Panc1 (cell line): Measurements from ENCODE around the gene GTSE1. TPM values are rescaled to one million over a fixed set of nuclear protein-coding genes. Genes with fewer than 3 reads are reported as not detected.

Experiments used
- ATAC-seq: fragments of 200-7000 bp; cut with Tn5 transposase; 2 replicates; pipeline ENCODE4 v1.9.1; 2020; ENCODE audit warnings: mild to moderate bottlenecking, moderate library complexity
- BruUV-seq: library from RNA; stranded (reverse); fragments of 400-500 nt; replicated peaks from 2 replicates; lab custom pipeline; 2021; lab: Mats Ljungman, UMichigan
- CTCF ChIA-PET: fragments of 300-600 bp; sonication (Branson Sonifier 250); formaldehyde crosslinking; loops from one replicate; lab custom pipeline; 2022; ENCODE audit warnings: antibody characterized with exemption; lab: Charles Lee
- POLR2A ChIA-PET: fragments of 300-600 bp; sonication (Branson Sonifier 250); formaldehyde crosslinking; loops from one replicate; lab custom pipeline; 2022; ENCODE audit warnings: antibody characterized with exemption; lab: Charles Lee
- DNase-seq: peaks from one replicate; pipeline ENCODE4 v3.0.0-alpha.2; 2010; ENCODE audit warnings: low read depth, low spot score
- H3K27ac ChIP-seq: 2 replicates; pipeline ENCODE4 v1.5.1; 2011; ENCODE audit warnings: mild to moderate bottlenecking, low read length, inconsistent platforms
- H3K27me3 ChIP-seq: fragments of 200-500 bp; sonication (Bioruptor generic); 2 replicates; pipeline ENCODE4 v1.6.0; 2014; ENCODE audit warnings: low read length, inconsistent platforms; ENCODE audit not compliant: control insufficient read depth, insufficient read depth
- H3K36me3 ChIP-seq: fragments of 200-500 bp; sonication (Bioruptor generic); 2 replicates; pipeline ENCODE4 v1.5.1; 2014; ENCODE audit warnings: inconsistent platforms, mild to moderate bottlenecking, low read length, moderate library complexity; ENCODE audit not compliant: control insufficient read depth, insufficient read depth
- H3K4me1 ChIP-seq: 2 replicates; pipeline ENCODE4 v1.5.1; 2011; ENCODE audit warnings: inconsistent platforms, mild to moderate bottlenecking, low read length, moderate library complexity; ENCODE audit not compliant: control insufficient read depth, insufficient read depth
- H3K4me3 ChIP-seq, 2 experiments: 2 replicates each; pipeline ENCODE4 v1.5.1; 2011 to 2012; ENCODE audit warnings: low read depth in 2 of 2, low read length in 2 of 2, mild to moderate bottlenecking in 2 of 2, inconsistent platforms in 1 of 2, moderate library complexity in 1 of 2
- H3K9me3 ChIP-seq: fragments of 200-500 bp; sonication (Bioruptor generic); 2 replicates; pipeline ENCODE4 v1.5.1; 2014; ENCODE audit warnings: low read depth, mild to moderate bottlenecking, inconsistent platforms, low read length, moderate library complexity; ENCODE audit not compliant: control insufficient read depth, insufficient read depth
- POLR2AphosphoS5 ChIP-seq: IDR thresholded peaks from 2 replicates; pipeline ENCODE4 v1.6.1; 2012; ENCODE audit warnings: mild to moderate bottlenecking, low read depth, low read length, moderate library complexity
- SIN3A ChIP-seq: IDR thresholded peaks from 2 replicates; pipeline ENCODE4 v1.6.1; 2012; ENCODE audit warnings: low read depth, mild to moderate bottlenecking, low read length, moderate library complexity, borderline replicate concordance; ENCODE audit not compliant: insufficient read depth
- TCF7L2 ChIP-seq: IDR thresholded peaks from 2 replicates; pipeline ENCODE4 v1.6.1; 2011; ENCODE audit warnings: mild to moderate bottlenecking, low read depth, low read length, inconsistent platforms
- in situ Hi-C: cut with HindIII; loops from 2 replicates; pipeline ENCODE4 v1.10.0; 2016; ENCODE audit warnings: low sequenced_read_pairs, low pct_unique_long_range_greater_than_20kb
- intact Hi-C: fragments of 100-400 bp; cut with micrococcal nuclease; formaldehyde crosslinking; loops from one replicate; pipeline ENCODE4 v1.10.0; 2022; ENCODE audit not compliant: unreplicated experiment
- total RNA-seq: library from RNA; stranded (reverse); gene quantifications from one replicate; pipeline ENCODE4 v1.2.1, GENCODE V29; 2021; ENCODE audit not compliant: unreplicated experiment
- TF ChIP-seq, protein P1 (sequence below): fragments of 450-650 bp; IDR thresholded peaks from 2 replicates; pipeline ENCODE4 v1.5.1; 2017; ENCODE audit warnings: mild to moderate bottlenecking
- TF ChIP-seq, protein P2 (sequence below), 2 experiments: IDR thresholded peaks; 2 replicates each; pipeline ENCODE4 v1.6.1; 2011 to 2012; ENCODE audit warnings: low read depth in 2 of 2, control low read depth in 1 of 2, low read length in 1 of 2, mild to moderate bottlenecking in 1 of 2, moderate library complexity in 1 of 2; ENCODE audit not compliant: insufficient read depth in 1 of 2

The GTSE1 gene
- total RNA-seq, 1 experiment from 2014 or later = 36.2 TPM

DNA sequence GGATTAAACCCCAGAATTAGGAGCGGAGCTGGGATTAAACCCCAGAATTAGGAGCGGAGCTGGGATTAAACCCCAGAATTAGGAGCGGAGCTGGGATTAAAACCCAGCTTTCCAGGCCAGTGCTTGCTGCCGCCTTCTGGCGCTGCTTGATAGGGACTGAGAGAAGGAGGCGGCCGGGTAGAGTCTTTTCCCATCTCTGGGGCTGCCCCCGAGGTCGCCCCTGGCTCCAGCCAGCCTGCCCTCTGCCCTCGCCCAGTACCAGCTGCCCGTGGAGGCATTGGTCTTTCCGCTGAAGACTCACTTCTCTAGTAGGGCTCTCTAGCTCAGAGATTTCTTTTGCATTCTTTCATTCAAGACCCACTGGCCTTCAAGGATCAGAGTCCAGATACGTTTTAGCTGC is 44.0 kb downstream of the GTSE1 start:
- TF ChIP-seq, protein P1, sequence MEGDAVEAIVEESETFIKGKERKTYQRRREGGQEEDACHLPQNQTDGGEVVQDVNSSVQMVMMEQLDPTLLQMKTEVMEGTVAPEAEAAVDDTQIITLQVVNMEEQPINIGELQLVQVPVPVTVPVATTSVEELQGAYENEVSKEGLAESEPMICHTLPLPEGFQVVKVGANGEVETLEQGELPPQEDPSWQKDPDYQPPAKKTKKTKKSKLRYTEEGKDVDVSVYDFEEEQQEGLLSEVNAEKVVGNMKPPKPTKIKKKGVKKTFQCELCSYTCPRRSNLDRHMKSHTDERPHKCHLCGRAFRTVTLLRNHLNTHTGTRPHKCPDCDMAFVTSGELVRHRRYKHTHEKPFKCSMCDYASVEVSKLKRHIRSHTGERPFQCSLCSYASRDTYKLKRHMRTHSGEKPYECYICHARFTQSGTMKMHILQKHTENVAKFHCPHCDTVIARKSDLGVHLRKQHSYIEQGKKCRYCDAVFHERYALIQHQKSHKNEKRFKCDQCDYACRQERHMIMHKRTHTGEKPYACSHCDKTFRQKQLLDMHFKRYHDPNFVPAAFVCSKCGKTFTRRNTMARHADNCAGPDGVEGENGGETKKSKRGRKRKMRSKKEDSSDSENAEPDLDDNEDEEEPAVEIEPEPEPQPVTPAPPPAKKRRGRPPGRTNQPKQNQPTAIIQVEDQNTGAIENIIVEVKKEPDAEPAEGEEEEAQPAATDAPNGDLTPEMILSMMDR = no peak
- no peak for TF ChIP-seq TCF7L2
- TF ChIP-seq SIN3A = no peak
- TF ChIP-seq POLR2AphosphoS5 = no peak
- TF ChIP-seq, protein P2, sequence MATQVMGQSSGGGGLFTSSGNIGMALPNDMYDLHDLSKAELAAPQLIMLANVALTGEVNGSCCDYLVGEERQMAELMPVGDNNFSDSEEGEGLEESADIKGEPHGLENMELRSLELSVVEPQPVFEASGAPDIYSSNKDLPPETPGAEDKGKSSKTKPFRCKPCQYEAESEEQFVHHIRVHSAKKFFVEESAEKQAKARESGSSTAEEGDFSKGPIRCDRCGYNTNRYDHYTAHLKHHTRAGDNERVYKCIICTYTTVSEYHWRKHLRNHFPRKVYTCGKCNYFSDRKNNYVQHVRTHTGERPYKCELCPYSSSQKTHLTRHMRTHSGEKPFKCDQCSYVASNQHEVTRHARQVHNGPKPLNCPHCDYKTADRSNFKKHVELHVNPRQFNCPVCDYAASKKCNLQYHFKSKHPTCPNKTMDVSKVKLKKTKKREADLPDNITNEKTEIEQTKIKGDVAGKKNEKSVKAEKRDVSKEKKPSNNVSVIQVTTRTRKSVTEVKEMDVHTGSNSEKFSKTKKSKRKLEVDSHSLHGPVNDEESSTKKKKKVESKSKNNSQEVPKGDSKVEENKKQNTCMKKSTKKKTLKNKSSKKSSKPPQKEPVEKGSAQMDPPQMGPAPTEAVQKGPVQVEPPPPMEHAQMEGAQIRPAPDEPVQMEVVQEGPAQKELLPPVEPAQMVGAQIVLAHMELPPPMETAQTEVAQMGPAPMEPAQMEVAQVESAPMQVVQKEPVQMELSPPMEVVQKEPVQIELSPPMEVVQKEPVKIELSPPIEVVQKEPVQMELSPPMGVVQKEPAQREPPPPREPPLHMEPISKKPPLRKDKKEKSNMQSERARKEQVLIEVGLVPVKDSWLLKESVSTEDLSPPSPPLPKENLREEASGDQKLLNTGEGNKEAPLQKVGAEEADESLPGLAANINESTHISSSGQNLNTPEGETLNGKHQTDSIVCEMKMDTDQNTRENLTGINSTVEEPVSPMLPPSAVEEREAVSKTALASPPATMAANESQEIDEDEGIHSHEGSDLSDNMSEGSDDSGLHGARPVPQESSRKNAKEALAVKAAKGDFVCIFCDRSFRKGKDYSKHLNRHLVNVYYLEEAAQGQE (IDR thresholded peaks at IDR 0.05; ENCODE audit: insufficient read depth in 1 of 2, low read depth in 2 of 2, low read length in 1 of 2) = no peak
- ATAC-seq = no peak
- Histone ChIP-seq H3K27me3 (no peaks in the 10 kb centered on the region), H3K36me3 (peaks cover 7% of the 10 kb centered on the region), H3K4me3 (no peak overlapping the region), H3K9me3 (no peaks in the 10 kb centered on the region), H3K27ac (no peak overlapping the region), H3K4me1 (no peaks in the 10 kb centered on the region; the same call in 1 of the 2 replicates)
- BruUV-seq = no TSS peak
- CTCF ChIA-PET = no interaction called here
- DNase-seq = no peak
- POLR2A ChIA-PET = interaction anchor here (0.6 kb wide), 1 partner anchor 189 kb away, joined by 7 read pairs; no protein-coding TSS in a partner anchor
- in situ Hi-C loops (no loop called here), intact Hi-C loops (no loop called here)

DNA sequence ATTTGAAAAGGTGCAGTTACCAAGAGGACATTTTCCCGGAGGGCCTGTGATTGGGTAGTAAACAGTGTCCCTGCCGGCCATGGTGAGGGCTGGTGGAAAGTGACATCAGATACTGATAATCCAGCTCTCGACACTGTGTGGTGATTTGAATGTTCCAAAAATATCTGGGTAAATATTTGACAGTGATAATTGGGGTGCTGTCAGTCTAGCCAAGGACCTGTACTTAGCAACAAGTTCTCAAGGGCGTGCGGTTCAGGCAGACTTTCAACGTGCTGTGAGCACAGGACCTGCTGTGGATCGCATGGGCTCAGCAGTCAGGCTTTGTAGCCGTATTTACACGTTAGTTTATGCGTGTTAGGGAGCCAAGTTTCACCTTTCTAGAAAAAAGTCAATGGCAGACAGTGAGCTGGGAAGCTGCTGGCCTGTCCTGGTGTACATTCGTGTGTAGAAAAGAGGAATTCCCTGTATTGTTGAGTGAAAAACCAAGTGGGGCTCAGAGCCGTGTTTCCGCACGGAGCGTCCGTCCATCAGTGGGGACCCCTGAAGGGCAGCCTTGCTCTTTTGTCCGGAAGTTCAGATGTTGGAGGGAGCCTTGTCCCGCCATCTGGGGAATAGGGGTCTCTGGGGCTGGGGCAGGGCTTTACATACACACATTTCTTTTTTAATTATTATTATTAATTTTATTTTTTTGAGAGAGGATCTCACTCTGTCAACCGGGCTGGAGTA is 50.2 kb downstream of the GTSE1 start:
- H3K27ac ChIP-seq = no peak overlapping the region
- no peaks in the 10 kb centered on the region for H3K27me3 ChIP-seq
- H3K4me3 ChIP-seq = no peak overlapping the region
- no peaks in the 10 kb centered on the region for H3K4me1 ChIP-seq
- in situ Hi-C loops = no loop called here
- no TSS peak for BruUV-seq
- no peak for TF ChIP-seq SIN3A
- TF ChIP-seq, protein P1 = no peak
- no peak for TF ChIP-seq TCF7L2
- TF ChIP-seq POLR2AphosphoS5 = no peak
- TF ChIP-seq, protein P2 (IDR thresholded peaks at IDR 0.05; ENCODE audit: insufficient read depth in 1 of 2, low read depth in 2 of 2, low read length in 1 of 2) = no peak
- DNase-seq = no peak
- ChIA-PET POLR2A (no interaction called here), CTCF (no interaction called here)
- H3K36me3 ChIP-seq = peaks cover 3% of the 10 kb centered on the region; the same call in 1 of the 2 replicates
- ATAC-seq = no peak
- no peaks in the 10 kb centered on the region for H3K9me3 ChIP-seq
- intact Hi-C loops = no loop called here
